Kidney (tissue), 14 donors: ENCODE results near the gene AMMECR1. TPM values are rescaled to one million over a fixed set of nuclear protein-coding genes. Genes with fewer than 3 reads are reported as not detected.

Experiments
- DNase-seq, 5 donors: peaks; one replicate each; pipeline ENCODE4 v3.0.0-alpha.2; 2013 to 2020
- FAIRE-seq: peaks from 2 replicates; lab custom pipeline; 2012; peaks lifted over from hg19 to GRCh38; lab: Jason Lieb, UNC
- H3K27ac ChIP-seq, 2 donors: one replicate each; pipeline ENCODE4 v1.7.0; 2013; ENCODE audit warnings: low read depth in 2 of 2, low read length in 2 of 2, inconsistent platforms in 1 of 2
- H3K27me3 ChIP-seq: one replicate; pipeline ENCODE4 v1.7.1; 2013; ENCODE audit warnings: low read length, inconsistent platforms; ENCODE audit not compliant: control insufficient read depth, insufficient read depth
- H3K36me3 ChIP-seq, 3 donors: one replicate each; pipeline versions ENCODE4 v1.7.0 to v1.7.1; 2013; ENCODE audit warnings: low read length in 3 of 3, control low read depth in 1 of 3, inconsistent platforms in 1 of 3; ENCODE audit not compliant: insufficient read depth in 3 of 3, control insufficient read depth in 2 of 3
- H3K4me1 ChIP-seq, 3 donors: one replicate each; pipeline versions ENCODE4 v1.7.0 to v1.7.1; 2013; ENCODE audit warnings: low read length in 3 of 3, inconsistent platforms in 1 of 3, low read depth in 1 of 3; ENCODE audit not compliant: control insufficient read depth in 2 of 3, insufficient read depth in 2 of 3
- H3K4me3 ChIP-seq, 3 donors: one replicate each; pipeline versions ENCODE4 v1.7.0 to v1.8.1; 2013; ENCODE audit warnings: low read length in 3 of 3, control low read depth in 1 of 3, inconsistent platforms in 1 of 3
- H3K9ac ChIP-seq, 3 donors: one replicate each; pipeline versions ENCODE4 v1.7.0 to v1.7.1; 2013; ENCODE audit warnings: low read length in 3 of 3, control low read depth in 1 of 3, inconsistent platforms in 1 of 3
- H3K9me3 ChIP-seq, 3 donors: one replicate each; pipeline versions ENCODE4 v1.7.0 to v1.7.1; 2013; ENCODE audit warnings: low read length in 3 of 3, control low read depth in 1 of 3, inconsistent platforms in 1 of 3; ENCODE audit not compliant: control insufficient read depth in 2 of 3, insufficient read depth in 1 of 3
- CTCF ChIP-seq: IDR thresholded peaks from 3 replicates; pipeline ENCODE4 v1.5.1; 2012; ENCODE audit warnings: mild to moderate bottlenecking, moderate library complexity, borderline replicate concordance; ENCODE audit not compliant: insufficient read depth; ENCODE audit errors: extremely low read depth
- intact Hi-C: fragments of 100-400 bp; cut with DNase I; formaldehyde crosslinking; loops from one replicate; pipeline ENCODE4 v1.11.1; 2022
- polyA plus RNA-seq: library from polyadenylated mRNA; stranded (reverse); fragments of 350-450 nt; fragmentation: Illumina TruSeq; extraction: RNeasy Lipid Tissue Mini Kit (QIAGEN cat#74804); gene quantifications from one replicate; pipeline ENCODE4 v1.2.3, GENCODE V29; 2014; ENCODE audit warnings: low read depth, low replicate concordance; ENCODE audit not compliant: insufficient read depth
- total RNA-seq: library from RNA; stranded (reverse); fragmentation: NEBNext Ultra II Directional; extraction: Animal tissue kit (Norgen Biotek cat#: 25700); gene quantifications from one replicate; pipeline ENCODE4 v1.2.1, GENCODE V29; 2021
- donor health status: control.
- donor health status: control.
- donor health status: control.
- donor health status: control.
- donor health status: control.
- donor health status: DM: yes; HTN: yes; CAD: no.
- donor health status: Normal renal cell carcinoma (clear cell type).

Gene AMMECR1
- total and polyA plus RNA-seq, 2 donors from 2014 or later = 4.4 to 11.0 TPM

- Histone ChIP-seq H3K27me3 (no peaks in the 10 kb centered on the region), H3K4me1 (no peaks in the 10 kb centered on the region), H3K27ac (no peak overlapping the region), H3K36me3 (no peaks in the 10 kb centered on the region), H3K4me3 (no peak overlapping the region), H3K9ac (no peak overlapping the region), H3K9me3 (no peaks in the 10 kb centered on the region)
- no peak for DNase-seq
- intact Hi-C loops = no loop called here
- FAIRE-seq = no peak
- TF ChIP-seq CTCF = no peak
Measured at GRCh38 chrX:110321081-110321480, 3.2 kb upstream of the AMMECR1 start.

GRCh38 chrX:110320381-110320987 lies 2.6 kb upstream of the AMMECR1 start:
- H3K9me3 ChIP-seq = no peaks in the 10 kb centered on the region
- H3K27me3 ChIP-seq = no peaks in the 10 kb centered on the region
- FAIRE-seq (no peak), DNase-seq (no peak)
- no peak overlapping the region for H3K4me3 ChIP-seq
- TF ChIP-seq CTCF = no peak
- no peaks in the 10 kb centered on the region for H3K4me1 ChIP-seq
- H3K27ac ChIP-seq = no peak overlapping the region
- H3K9ac ChIP-seq = no peak overlapping the region
- H3K36me3 ChIP-seq = no peaks in the 10 kb centered on the region
- intact Hi-C loops = no loop called here

DNA sequence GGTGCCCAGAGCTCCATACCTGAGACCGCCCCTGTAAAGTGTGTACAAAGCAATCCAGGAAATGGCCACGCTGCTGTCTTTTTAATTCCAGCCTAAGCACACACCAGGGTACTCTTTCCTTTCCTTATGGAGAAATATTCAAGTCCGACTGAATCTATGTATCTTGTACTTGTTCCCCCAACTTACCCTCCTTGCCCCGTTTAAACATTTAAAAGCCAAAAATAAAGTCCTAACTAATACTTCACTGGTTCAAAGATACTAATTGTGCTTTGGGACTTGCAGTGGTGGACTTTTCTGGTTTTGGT lies 731 bp upstream of the AMMECR1 start:
- FAIRE-seq = no peak
- intact Hi-C loops = no loop called here

More for the DNA sequence above, 731 bp upstream of the AMMECR1 start:
- no peaks in the 10 kb centered on the region for H3K36me3 ChIP-seq
- H3K27ac ChIP-seq = peak overlapping the region; percentile 29 to 82
- no peak for TF ChIP-seq CTCF
- DNase-seq = no peak
- H3K4me1 ChIP-seq = no peaks in the 10 kb centered on the region
- peak overlapping the region; percentile 71 to 75 (median 73) for H3K4me3 ChIP-seq
- H3K27me3 ChIP-seq = no peaks in the 10 kb centered on the region
- peak overlapping the region; percentile 49 to 85 (median 67) for H3K9ac ChIP-seq
- H3K9me3 ChIP-seq = no peaks in the 10 kb centered on the region
